K562 (cell line): ENCODE results near the gene SIGLEC11. TPM values are rescaled to one million over a fixed set of nuclear protein-coding genes. Genes with fewer than 3 reads are reported as not detected.
A peak's percentile ranks its signal among the peaks of the same experiment; 100 is the strongest.

Source experiments
- CEBPZ ChIP-seq: fragments of 150-350 bp; IDR thresholded peaks from 2 replicates; pipeline ENCODE4 v1.6.1; 2014; ENCODE audit warnings: low read depth, mild to moderate bottlenecking, low read length, borderline replicate concordance
- ILK ChIP-seq: fragments of 450-650 bp; IDR thresholded peaks from 2 replicates; pipeline ENCODE4 v1.6.1; 2016; ENCODE audit warnings: missing genetic modification characterization, low read depth, mild to moderate bottlenecking, missing compliant biosample characterization, moderate library complexity, borderline replicate concordance
- KAT7 ChIP-seq: sonication (generic); formaldehyde crosslinking; IDR thresholded peaks from 2 replicates; pipeline ENCODE4 v1.8.0; 2022; ENCODE audit warnings: missing genetic modification reagents, mild to moderate bottlenecking, borderline replicate concordance
- KLF10 ChIP-seq: fragments of 250-450 bp; sonication (Bioruptor Pico); IDR thresholded peaks from 2 replicates; pipeline ENCODE4 v1.6.1; 2021; ENCODE audit warnings: matching md5 sums
- MAFF ChIP-seq: IDR thresholded peaks from 2 replicates; pipeline ENCODE4 v1.6.1; 2012; ENCODE audit warnings: low read length, improper control_type of control experiment
- MXD1 ChIP-seq: fragments of 250-450 bp; sonication (Bioruptor Pico); IDR thresholded peaks from 2 replicates; pipeline ENCODE4 v1.8.0; 2021; ENCODE audit warnings: borderline replicate concordance, mild to moderate bottlenecking, moderate library complexity; ENCODE audit not compliant: poor library complexity, severe bottlenecking
- PATZ1 ChIP-seq: fragments of 250-450 bp; sonication (Bioruptor Pico); IDR thresholded peaks from 2 replicates; pipeline ENCODE4 v1.5.0; 2020; ENCODE audit warnings: mild to moderate bottlenecking, borderline replicate concordance
- PCBP1 ChIP-seq: fragments of 200-400 bp; formaldehyde crosslinking; IDR thresholded peaks from 2 replicates; pipeline ENCODE4 v1.6.1; 2018; ENCODE audit warnings: mild to moderate bottlenecking, low read depth, low read length; ENCODE audit not compliant: poor library complexity, severe bottlenecking
- PREB ChIP-seq: sonication (generic); formaldehyde crosslinking; IDR thresholded peaks from 2 replicates; pipeline ENCODE4 v1.8.1; 2023; ENCODE audit warnings: mild to moderate bottlenecking, missing genetic modification reagents
- SMAD3 ChIP-seq: fragments of 450-650 bp; formaldehyde crosslinking; conservative IDR thresholded peaks from 2 replicates; pipeline ENCODE4 v1.4.0; 2020; ENCODE audit warnings: mild to moderate bottlenecking
- SMARCB1 ChIP-seq: IDR thresholded peaks from 2 replicates; pipeline ENCODE4 v1.6.1; 2011; ENCODE audit warnings: improper control_type of control experiment, low read depth; ENCODE audit not compliant: insufficient read length
- TBP ChIP-seq: optimal IDR thresholded peaks from 2 replicates; pipeline ENCODE3; 2011; ENCODE audit warnings: low read depth, low read length, improper control_type of control experiment
- ZBTB49 ChIP-seq: sonication (generic); formaldehyde crosslinking; IDR thresholded peaks from 2 replicates; pipeline ENCODE4 v1.8.0; 2022; ENCODE audit warnings: missing genetic modification reagents, mild to moderate bottlenecking, borderline replicate concordance
- ZNF133 ChIP-seq: fragments of 250-450 bp; sonication (Bioruptor Pico); IDR thresholded peaks from 2 replicates; pipeline ENCODE4 v1.4.0; 2020; ENCODE audit warnings: mild to moderate bottlenecking
- ZNF253 ChIP-seq: fragments of 250-450 bp; sonication (Bioruptor Pico); conservative IDR thresholded peaks from 2 replicates; pipeline ENCODE4 v1.6.1; 2021; ENCODE audit warnings: mild to moderate bottlenecking
- ZNF695 ChIP-seq: fragments of 450-650 bp; formaldehyde crosslinking; IDR thresholded peaks from 2 replicates; pipeline ENCODE4 v1.4.0; 2020; ENCODE audit warnings: mild to moderate bottlenecking, moderate library complexity
- ZZZ3 ChIP-seq: fragments of 450-650 bp; IDR thresholded peaks from 2 replicates; pipeline ENCODE4 v1.6.1; 2016; ENCODE audit warnings: antibody characterized with exemption, mild to moderate bottlenecking, moderate library complexity
- polyA plus RNA-seq, 8 experiments: library from polyadenylated mRNA; depleted of rRNA in 4 of 8; stranded (reverse) in 5 of 8; unstranded in 3 of 8; fragments of >200 nt; fragmentation: Nextera tagmentation in 2 of 8; fragmentation: Illumina TruSeq in 1 of 8; extraction: Ambion mirVana in 2 of 8; extraction: Trizol in 1 of 8; gene quantifications; 2 replicates each; pipeline versions ENCODE4 v1.2.1 to v1.2.3, GENCODE V29; 2011 to 2014; ENCODE audit warnings: inconsistent platforms in 1 of 8, missing spikeins in 1 of 8
- total RNA-seq, 7 experiments: library from RNA; depleted of rRNA in 6 of 7; stranded (reverse); fragments of >200 nt in 6 of 7; fragmentation: Illumina TruSeq in 2 of 7; extraction: Trizol in 2 of 7; gene quantifications; 2 replicates each; pipeline versions ENCODE4 v1.2.1 to v1.2.3, GENCODE V29; 2011 to 2021; ENCODE audit warnings: low replicate concordance in 1 of 7

SIGLEC11 gene
- total and polyA plus RNA-seq, 9 of the 15 experiments (the other 6 are each of a cell fraction or from before 2014, with no cell fraction given), result not detected

GRCh38 chr19:49924004-49924880 is 36.7 kb downstream of the SIGLEC11 start (continued):
- no peak for TF ChIP-seq ZNF253
- TF ChIP-seq PREB, result no peak
- TF ChIP-seq PCBP1, result no peak
- 0 out of 2 replicates have a peak, but pooled peaks have one; percentile 6 for TF ChIP-seq SMAD3
- peak; percentile 86; the same call in 1 of the 2 replicates for TF ChIP-seq PATZ1 (CRISPR knock-in tag)
- no peak for TF ChIP-seq SMARCB1
- no peak for TF ChIP-seq MAFF
- TF ChIP-seq ZNF695 (CRISPR knock-in tag), result no peak
- TF ChIP-seq ZBTB49 (CRISPR knock-in tag), result no peak
- TF ChIP-seq TBP, result no peak
- no peak for TF ChIP-seq KLF10 (CRISPR knock-in tag)
- no peak for TF ChIP-seq CEBPZ
- TF ChIP-seq KAT7, result 0 out of 2 replicates have a peak, but pooled peaks have one; percentile 13
- no peak for TF ChIP-seq MXD1 (CRISPR knock-in tag)
- no peak for TF ChIP-seq ILK (tag)
- TF ChIP-seq ZZZ3, result no peak
- TF ChIP-seq ZNF133 (CRISPR knock-in tag), result 0 out of 2 replicates have a peak, but pooled peaks have one; percentile 4
